GM23248 (cell line): Measurements from ENCODE around the gene RAB22A. TPM values are rescaled to one million over a fixed set of nuclear protein-coding genes. Genes with fewer than 3 reads are reported as not detected.

Source experiments
- DNase-seq: peaks from one replicate; pipeline ENCODE4 v3.0.0-alpha.2; 2015
- H2AFZ ChIP-seq: fragments of 200-600 bp; sonication (generic); 2 replicates; pipeline ENCODE4 v1.6.1; 2016; ENCODE audit warnings: antibody characterized with exemption
- H3F3A ChIP-seq: fragments of 200-600 bp; sonication (generic); 2 replicates; pipeline ENCODE4 v1.6.1; 2016; ENCODE audit warnings: mild to moderate bottlenecking, antibody characterized with exemption, mixed run types; ENCODE audit not compliant: insufficient read depth
- H3K27ac ChIP-seq: fragments of 200-600 bp; sonication (generic); 2 replicates; pipeline ENCODE4 v1.5.1; 2016; ENCODE audit warnings: mild to moderate bottlenecking
- H3K27me3 ChIP-seq: fragments of 200-600 bp; sonication (generic); replicated peaks from 2 replicates; pipeline ENCODE4 v1.6.1; 2016; ENCODE audit warnings: mild to moderate bottlenecking; ENCODE audit not compliant: insufficient read depth
- H3K36me3 ChIP-seq: fragments of 200-600 bp; sonication (generic); 2 replicates; pipeline ENCODE4 v1.6.1; 2016; ENCODE audit warnings: low read depth, mild to moderate bottlenecking
- H3K4me1 ChIP-seq: fragments of 200-600 bp; sonication (generic); 2 replicates; pipeline ENCODE4 v1.6.1; 2016; ENCODE audit warnings: mild to moderate bottlenecking; ENCODE audit not compliant: insufficient read depth
- H3K4me2 ChIP-seq: fragments of 200-600 bp; sonication (generic); one replicate; pipeline ENCODE4 v1.6.1; 2016; ENCODE audit warnings: mild to moderate bottlenecking; ENCODE audit not compliant: unreplicated experiment
- H3K4me3 ChIP-seq: fragments of 200-600 bp; sonication (generic); 2 replicates; pipeline ENCODE4 v1.5.1; 2016; ENCODE audit warnings: mild to moderate bottlenecking
- H3K79me2 ChIP-seq: fragments of 200-600 bp; sonication (generic); 2 replicates; pipeline ENCODE4 v1.6.1; 2016; ENCODE audit warnings: mild to moderate bottlenecking; ENCODE audit not compliant: insufficient read depth
- H3K9ac ChIP-seq: fragments of 200-600 bp; sonication (generic); 2 replicates; pipeline ENCODE4 v1.6.1; 2016; ENCODE audit warnings: mild to moderate bottlenecking
- H3K9me2 ChIP-seq: fragments of 200-600 bp; sonication (generic); 2 replicates; pipeline ENCODE4 v1.6.1; 2016; ENCODE audit warnings: mixed run types, mild to moderate bottlenecking, moderate library complexity; ENCODE audit not compliant: insufficient read depth
- H3K9me3 ChIP-seq: fragments of 200-600 bp; sonication (generic); one replicate; pipeline ENCODE4 v1.6.1; 2017; ENCODE audit warnings: low read depth
- H4K20me1 ChIP-seq: fragments of 200-600 bp; sonication (generic); 2 replicates; pipeline ENCODE4 v1.6.0; 2016; ENCODE audit not compliant: insufficient read depth
- EZH2 ChIP-seq: fragments of 200-600 bp; sonication (generic); IDR thresholded peaks from 2 replicates; pipeline ENCODE4 v1.6.1; 2018; ENCODE audit warnings: antibody characterized with exemption, mild to moderate bottlenecking; ENCODE audit not compliant: insufficient read depth, poor library complexity, severe bottlenecking
- WGBS, 2 experiments: methylation state at CpG; one replicate each; pipeline ENCODE4 v1.1.6; 2015 to 2017; ENCODE audit warnings: low lambda C conversion rate in 2 of 2, low coverage in 1 of 2; ENCODE audit errors: missing lambda C conversion rate in 2 of 2; 5-methylcytosine and 5-hydroxymethylcytosine counted together
- in situ Hi-C: fragments of 300-500 bp; cut with MboI; formaldehyde crosslinking; loops from 2 replicates; pipeline ENCODE4 v1.15.0; 2020
- polyA plus RNA-seq: library from polyadenylated mRNA; unstranded; fragments of >200 nt; fragmentation: Nextera tagmentation; extraction: Ambion mirVana; gene quantifications from 2 replicates; pipeline ENCODE4 v1.2.1, GENCODE V29; 2016
- total RNA-seq: library from RNA; depleted of rRNA; stranded (reverse); fragments of >200 nt; shearing (Covaris generic); gene quantifications from 2 replicates; pipeline ENCODE4 v1.2.3, GENCODE V29; 2014; rRNA removed

Gene RAB22A
- total and polyA plus RNA-seq, 2 experiments from 2014 or later: 21.2 to 21.3 TPM

DNA sequence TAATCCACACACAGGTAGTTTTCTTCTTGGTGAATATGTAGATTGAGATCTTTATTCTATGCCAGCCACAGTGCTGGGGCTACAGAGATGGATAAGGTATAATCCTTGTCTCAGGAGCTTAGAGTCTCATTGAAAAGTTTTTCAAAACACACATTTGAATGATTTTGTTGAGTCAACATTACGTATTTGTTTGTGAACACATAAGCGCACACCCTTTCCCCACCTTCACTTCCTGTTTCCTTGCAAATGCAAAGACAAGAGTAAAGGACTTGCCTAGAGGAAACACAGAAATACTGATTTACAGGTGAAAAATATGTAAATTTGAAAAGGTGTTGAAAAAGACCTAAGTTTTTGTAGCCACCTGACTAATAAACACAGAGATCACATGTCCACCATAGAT, 107.3 kb downstream of the RAB22A start:
- TF ChIP-seq EZH2: no peak
- H3K9me2 ChIP-seq: no peaks in the 10 kb centered on the region
- H2AFZ ChIP-seq: no peak overlapping the region
- H4K20me1 ChIP-seq: peaks cover 9% of the 10 kb centered on the region; the same call in 1 of the 2 replicates
- H3K4me3 ChIP-seq: no peak overlapping the region
- H3K27me3 ChIP-seq: no peaks in the 10 kb centered on the region
- in situ Hi-C loops: no loop called here
- no peak overlapping the region for H3K4me2 ChIP-seq
- H3K79me2 ChIP-seq: peaks cover 82% of the 10 kb centered on the region
- WGBS, 2 experiments: 96 to 100% methylated on average over 2 of the region's 2 CpGs
- H3K4me1 ChIP-seq: peaks cover 13% of the 10 kb centered on the region
- peaks cover 28% of the 10 kb centered on the region for H3F3A ChIP-seq
- no peaks in the 10 kb centered on the region for H3K9me3 ChIP-seq
- H3K9ac ChIP-seq: no peak overlapping the region
- no peak overlapping the region for H3K27ac ChIP-seq
- H3K36me3 ChIP-seq: no peaks in the 10 kb centered on the region
- DNase-seq: no peak

Other genes starting within 250 kb of the RAB22A start
- gene ANKRD60, start 81.1 kb upstream of the RAB22A start, total RNA-seq: not detected in 2 replicates
- gene ANKRD60, start 81.1 kb upstream of the RAB22A start, polyA plus RNA-seq: not detected in 2 replicates
- 8.8 and 10.0 TPM in 2 replicates for gene VAPB, start 79.5 kb downstream of the RAB22A start, total RNA-seq
- 34.1 and 37.0 TPM in 2 replicates for gene VAPB, start 79.5 kb downstream of the RAB22A start, polyA plus RNA-seq
- 19.5 and 25.6 TPM in 2 replicates for gene APCDD1L, start 205.7 kb downstream of the RAB22A start, total RNA-seq
- 15.7 and 16.6 TPM in 2 replicates for gene APCDD1L, start 205.7 kb downstream of the RAB22A start, polyA plus RNA-seq